Cerebellar cortex (tissue), 1 donor: ENCODE measurements around the gene KDM5C.

ENCODE experiments used
- DNase-seq: peaks from one replicate; pipeline ENCODE4 v3.0.0-alpha.2; 2015; ENCODE audit warnings: low spot score

KDM5C gene

GRCh38 chrX:53224860-53225797 is at the start of gene KDM5C:
KDM5C (minus strand) TSS chrX:53225207; CDS start chrX:53224889, 318 bp downstream.
- DNase-seq: peak; percentile 87

DNA sequence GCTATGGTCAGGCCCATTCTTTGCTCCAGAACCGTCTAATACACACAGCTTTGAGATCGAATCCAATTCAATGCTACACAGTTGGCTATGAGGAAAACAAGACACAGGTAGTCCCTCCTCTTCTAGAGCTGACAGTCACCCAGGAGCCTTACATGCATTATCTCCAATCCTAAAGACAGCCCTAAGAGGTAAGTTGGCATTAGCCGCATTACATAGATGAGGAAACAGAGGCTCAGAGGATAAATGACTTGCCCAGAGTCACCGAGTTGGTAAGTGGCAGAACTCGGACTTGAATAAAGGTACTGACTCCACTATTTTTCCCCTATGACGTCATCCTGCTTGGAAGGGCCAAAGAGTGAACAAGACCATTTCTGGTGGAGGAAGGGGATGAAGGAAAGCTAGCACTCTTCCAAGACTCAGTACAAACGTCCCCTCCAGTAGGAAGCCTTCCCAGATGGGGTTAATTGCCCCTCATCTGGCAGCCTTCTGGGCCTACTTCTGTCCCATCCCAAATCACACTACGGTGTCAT is 47.9 kb upstream of the KDM5C start:
- DNase-seq: no peak

- no peak for DNase-seq
Measured at GRCh38 chrX:53269536-53270107, 44.6 kb upstream of the KDM5C start.

DNA sequence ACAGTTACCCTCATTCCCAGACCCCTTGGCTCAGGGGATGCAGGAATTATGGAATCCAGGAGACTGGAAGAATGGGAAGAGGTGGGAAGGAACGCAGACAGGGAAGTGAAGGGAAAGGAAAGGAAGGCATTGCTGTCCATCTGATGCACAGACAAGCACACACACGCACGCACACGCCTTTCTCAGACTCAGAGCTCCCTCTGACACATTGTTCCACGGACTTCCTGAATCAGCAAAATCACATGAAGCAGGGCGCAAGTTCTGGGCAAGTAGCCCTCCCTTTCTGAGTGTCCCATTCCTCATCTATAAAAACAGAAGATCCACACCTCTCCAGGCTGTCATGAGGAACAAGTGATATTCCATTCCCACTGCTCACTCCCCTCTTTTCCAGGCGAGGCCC is 43.2 kb upstream of the KDM5C start:
- DNase-seq: no peak

GRCh38 chrX:53266914-53267313 is 41.9 kb upstream of the KDM5C start:
- no peak for DNase-seq

DNA sequence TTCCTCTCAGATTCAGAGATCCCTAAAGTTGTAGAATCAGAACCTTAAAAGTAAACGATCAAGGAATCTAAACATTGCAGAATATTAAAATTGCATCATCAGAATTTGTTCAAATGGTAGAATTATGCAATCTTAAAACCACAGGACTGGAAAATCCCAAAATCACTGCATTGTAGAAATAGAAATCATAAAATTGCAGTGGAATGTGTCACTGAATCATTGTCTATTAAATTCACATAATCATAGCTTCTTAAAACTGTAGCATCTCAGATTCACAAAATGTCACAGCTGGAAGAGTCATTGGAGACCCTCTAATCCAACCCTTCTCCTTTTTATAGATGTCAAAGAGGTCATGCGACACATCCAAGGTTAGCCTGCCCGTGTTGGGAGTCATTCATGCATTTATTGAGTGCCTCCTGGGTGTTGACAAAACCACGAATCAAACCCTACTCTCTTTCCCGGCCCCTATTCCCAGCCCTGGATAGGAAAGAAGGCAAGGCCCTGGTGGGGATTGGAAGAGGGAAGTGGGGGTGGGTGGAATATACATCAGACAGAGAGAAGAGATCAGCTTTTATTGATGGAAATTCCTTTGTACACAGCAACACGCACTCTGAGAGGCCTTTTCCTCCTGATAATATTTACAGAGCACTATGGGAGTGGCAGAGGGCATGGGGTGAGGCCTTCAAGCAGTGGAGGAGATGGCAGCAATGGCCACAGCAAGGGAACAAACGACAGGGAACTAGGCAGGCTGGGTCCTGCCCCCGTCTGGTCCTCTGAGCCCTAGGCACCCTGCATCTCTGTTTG is 41.0 kb upstream of the KDM5C start:
- DNase-seq: no peak

GRCh38 chrX:53263597-53264094 is 38.6 kb upstream of the KDM5C start:
- DNase-seq: no peak

DNA sequence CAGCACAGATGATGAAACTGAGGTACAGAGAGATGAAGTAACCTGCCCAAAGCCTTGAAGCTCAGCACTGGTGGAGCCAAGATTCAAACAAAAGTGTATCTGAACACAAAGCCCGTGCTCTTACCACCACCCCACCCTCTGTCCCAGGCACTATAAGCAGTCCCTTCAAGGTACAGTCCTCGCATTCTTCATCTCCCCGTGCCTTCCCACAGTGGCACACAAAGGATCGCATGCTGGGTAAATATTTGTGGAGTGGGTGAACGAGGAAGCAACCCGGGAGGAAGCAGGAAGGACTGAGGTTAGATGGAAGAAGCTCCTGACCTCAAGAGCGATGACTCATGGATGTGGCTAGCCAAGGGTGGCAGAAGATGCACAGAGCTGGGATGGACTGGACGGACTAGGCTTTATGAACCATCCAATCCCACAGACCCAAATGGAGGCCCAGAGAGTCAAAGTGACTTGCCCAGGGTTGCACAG is 37.9 kb upstream of the KDM5C start:
- DNase-seq: no peak

DNA sequence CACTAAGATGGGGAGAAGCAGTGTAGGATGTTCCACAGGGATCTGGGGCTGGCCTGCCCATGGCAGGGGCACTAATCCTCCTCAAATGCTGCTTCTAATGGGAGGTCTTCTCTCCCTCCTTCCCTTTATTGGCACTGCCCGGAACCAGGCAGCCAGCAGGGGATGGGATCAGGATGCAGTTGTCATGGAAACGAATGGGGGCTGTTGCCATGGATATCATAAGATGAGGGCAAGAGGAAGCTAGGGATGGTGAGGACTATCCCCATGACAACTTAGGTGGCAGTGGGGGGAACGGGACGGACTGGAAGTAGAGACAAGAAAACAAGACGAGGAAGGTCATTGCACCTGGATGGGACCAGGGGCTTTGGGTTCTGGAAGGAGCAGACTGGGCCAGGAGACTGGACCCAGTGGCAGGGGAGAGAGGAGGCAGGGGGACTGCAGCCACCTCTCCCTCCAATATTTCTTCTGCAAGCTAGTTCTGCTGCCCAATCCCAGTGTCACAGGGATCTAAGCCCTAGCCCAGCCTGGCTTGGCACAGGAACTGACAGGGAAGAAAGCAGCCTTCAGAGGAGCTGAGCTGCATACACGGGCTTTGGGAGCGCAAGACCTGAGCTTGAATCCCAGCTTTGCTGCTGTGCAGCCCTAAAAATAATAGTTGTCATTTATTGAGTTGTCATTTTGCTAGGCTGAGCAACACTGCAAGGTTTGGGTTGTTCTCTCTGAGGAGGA is 37.3 kb upstream of the KDM5C start:
- peak; percentile 58 for DNase-seq

DNA sequence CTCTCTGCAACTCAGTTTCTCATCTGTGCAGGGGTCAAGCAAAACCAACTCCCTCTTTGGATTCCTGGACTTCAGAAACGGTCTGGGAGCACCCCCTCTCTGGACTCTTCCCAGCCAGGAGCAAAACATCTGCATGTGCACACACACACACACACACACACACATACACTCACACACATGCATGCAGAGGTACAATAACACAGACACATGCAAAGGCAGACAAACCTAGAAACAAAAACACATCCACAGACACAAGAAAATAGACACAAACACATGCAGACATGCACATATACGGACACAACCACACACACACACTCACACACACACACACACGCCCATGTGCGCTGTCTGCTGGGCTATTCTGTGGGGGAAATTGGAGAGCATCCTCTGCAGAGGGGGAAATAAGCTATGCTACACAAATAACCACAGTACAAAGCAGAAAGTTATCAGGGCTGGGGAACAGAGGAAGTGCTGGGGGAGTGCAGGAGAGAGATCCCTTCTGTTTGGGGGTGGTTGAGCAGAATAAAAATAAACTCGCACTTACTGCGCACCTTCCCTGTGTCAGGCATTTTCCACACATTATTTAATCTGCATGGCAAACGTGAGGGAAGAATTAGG is 36.5 kb upstream of the KDM5C start:
- no peak for DNase-seq

DNA sequence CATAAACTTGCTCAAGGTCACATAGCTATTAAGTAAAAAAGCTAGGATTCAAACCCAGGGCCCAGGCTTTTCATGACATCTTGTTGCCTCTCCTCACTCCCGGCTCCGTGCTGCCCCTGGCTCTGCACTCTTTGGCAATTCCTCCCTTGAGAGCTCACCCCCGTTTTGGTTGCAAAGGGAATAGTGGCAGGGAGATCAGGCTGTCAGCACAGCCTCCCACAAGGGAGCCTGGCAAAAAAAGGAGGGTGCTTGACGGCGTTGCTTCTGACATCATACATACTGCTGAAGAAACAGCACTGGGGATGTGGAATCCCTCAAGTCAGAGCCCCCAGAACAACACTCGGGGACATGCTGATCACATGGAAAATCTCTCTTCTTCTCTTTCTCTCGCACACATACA is 35.8 kb upstream of the KDM5C start:
- DNase-seq: no peak

DNA sequence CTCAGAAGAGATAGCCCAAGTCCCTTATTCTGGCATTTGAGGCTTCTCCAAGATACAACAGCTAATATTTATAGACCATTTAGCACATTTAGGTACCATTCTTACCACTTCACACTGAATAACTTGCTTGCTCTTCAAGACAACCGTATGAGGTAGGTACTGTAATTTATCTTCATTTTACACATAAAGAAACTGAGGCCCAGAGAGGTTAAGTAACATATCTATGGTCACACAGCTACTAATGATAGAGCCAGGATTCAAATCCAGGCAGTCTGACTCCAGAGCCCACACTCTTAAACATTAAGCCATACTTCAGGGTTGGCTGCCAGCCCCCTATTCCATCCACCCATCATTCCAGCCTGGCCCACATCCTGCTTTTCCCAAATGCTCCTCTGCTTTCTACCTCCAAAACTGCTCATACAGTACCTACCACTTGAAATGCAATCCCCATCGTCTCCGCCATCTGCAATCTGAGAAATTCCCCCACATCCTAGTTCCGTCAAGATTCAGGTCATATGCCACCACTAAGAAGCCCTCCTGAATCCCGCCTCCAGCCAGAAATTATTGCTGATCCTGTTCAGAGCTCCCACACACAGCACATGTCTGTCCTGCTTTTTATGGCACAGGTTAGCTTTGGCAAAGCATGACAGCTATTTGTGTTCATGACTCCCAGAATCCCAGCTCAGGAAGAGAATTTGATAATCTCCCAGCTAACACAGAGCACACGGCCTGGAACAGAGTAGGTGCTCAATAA is 32.8 kb upstream of the KDM5C start:
- DNase-seq: peak; percentile 24

GRCh38 chrX:53257166-53257565 is 32.2 kb upstream of the KDM5C start:
- no peak for DNase-seq

GRCh38 chrX:53256446-53257041 is 31.5 kb upstream of the KDM5C start:
- peak; percentile 49 for DNase-seq

- DNase-seq: no peak
Measured at GRCh38 chrX:53255738-53256191, 30.8 kb upstream of the KDM5C start.

- DNase-seq: no peak
Measured at GRCh38 chrX:53254570-53255461, 29.8 kb upstream of the KDM5C start.

GRCh38 chrX:53253293-53254020 is 28.4 kb upstream of the KDM5C start:
- no peak for DNase-seq

GRCh38 chrX:53251307-53251706 is 26.3 kb upstream of the KDM5C start:
- no peak for DNase-seq
